HL-60 (cell line): ENCODE data around the gene C4B.
A peak's percentile ranks its signal among the peaks of the same experiment; 100 is the strongest.

Experiments used
- TF ChIP-seq, protein P1 (sequence below): IDR thresholded peaks from 2 replicates; pipeline ENCODE4 v1.6.1; 2012; ENCODE audit warnings: low read depth; ENCODE audit not compliant: insufficient replicate concordance
- TF ChIP-seq, protein P2 (sequence below): IDR thresholded peaks from one replicate; pipeline ENCODE4 v1.5.1; 2011; ENCODE audit warnings: low read length, control low read depth, inconsistent platforms; ENCODE audit not compliant: insufficient read depth

DNA sequence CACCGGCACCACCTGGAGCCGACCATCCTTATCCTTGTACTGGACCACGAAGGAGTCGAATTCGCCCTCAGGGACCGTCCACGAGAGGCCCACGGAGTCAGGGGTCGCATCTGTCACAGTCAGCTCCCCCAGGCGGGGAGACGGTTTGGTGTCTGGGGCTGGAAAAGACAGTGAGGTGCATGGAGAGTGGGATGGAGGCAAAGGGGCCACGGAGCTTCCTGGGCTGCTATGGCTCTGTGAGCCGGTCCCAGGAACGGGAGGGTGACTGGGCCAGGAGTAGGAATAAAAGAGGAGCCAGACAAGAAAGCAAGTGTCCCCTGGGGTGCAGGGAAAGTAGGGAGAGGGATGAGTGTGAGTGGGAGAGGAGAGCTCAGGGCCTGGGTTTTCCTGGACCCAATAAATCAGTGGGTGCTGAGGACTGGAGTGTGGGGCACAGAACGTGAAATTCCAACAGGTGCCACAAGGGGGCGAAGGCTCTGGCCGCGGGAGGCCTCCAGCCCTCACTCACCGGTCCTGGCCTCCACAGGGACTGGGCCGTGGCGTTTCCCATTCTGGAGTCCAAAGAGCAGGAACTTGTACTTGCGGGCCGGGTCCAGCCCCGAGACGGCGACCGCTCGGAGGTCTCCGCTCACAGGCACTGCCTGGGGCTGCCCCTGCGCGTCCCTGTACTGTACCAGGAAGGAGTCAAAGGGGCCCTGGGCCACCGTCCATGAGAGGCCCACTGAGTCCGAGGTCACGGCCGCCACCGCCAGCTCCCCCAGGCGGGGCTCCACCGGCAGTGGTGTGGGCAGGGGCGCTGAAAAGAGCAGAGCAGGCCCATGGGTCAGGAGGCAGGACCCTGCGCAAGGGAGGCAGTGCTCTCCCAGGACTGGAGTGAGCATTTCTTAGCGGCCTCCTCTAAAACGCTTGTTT lies 33.5 kb downstream of the C4B start:
- TF ChIP-seq, protein P1, sequence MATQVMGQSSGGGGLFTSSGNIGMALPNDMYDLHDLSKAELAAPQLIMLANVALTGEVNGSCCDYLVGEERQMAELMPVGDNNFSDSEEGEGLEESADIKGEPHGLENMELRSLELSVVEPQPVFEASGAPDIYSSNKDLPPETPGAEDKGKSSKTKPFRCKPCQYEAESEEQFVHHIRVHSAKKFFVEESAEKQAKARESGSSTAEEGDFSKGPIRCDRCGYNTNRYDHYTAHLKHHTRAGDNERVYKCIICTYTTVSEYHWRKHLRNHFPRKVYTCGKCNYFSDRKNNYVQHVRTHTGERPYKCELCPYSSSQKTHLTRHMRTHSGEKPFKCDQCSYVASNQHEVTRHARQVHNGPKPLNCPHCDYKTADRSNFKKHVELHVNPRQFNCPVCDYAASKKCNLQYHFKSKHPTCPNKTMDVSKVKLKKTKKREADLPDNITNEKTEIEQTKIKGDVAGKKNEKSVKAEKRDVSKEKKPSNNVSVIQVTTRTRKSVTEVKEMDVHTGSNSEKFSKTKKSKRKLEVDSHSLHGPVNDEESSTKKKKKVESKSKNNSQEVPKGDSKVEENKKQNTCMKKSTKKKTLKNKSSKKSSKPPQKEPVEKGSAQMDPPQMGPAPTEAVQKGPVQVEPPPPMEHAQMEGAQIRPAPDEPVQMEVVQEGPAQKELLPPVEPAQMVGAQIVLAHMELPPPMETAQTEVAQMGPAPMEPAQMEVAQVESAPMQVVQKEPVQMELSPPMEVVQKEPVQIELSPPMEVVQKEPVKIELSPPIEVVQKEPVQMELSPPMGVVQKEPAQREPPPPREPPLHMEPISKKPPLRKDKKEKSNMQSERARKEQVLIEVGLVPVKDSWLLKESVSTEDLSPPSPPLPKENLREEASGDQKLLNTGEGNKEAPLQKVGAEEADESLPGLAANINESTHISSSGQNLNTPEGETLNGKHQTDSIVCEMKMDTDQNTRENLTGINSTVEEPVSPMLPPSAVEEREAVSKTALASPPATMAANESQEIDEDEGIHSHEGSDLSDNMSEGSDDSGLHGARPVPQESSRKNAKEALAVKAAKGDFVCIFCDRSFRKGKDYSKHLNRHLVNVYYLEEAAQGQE: no peak
- TF ChIP-seq, protein P2, sequence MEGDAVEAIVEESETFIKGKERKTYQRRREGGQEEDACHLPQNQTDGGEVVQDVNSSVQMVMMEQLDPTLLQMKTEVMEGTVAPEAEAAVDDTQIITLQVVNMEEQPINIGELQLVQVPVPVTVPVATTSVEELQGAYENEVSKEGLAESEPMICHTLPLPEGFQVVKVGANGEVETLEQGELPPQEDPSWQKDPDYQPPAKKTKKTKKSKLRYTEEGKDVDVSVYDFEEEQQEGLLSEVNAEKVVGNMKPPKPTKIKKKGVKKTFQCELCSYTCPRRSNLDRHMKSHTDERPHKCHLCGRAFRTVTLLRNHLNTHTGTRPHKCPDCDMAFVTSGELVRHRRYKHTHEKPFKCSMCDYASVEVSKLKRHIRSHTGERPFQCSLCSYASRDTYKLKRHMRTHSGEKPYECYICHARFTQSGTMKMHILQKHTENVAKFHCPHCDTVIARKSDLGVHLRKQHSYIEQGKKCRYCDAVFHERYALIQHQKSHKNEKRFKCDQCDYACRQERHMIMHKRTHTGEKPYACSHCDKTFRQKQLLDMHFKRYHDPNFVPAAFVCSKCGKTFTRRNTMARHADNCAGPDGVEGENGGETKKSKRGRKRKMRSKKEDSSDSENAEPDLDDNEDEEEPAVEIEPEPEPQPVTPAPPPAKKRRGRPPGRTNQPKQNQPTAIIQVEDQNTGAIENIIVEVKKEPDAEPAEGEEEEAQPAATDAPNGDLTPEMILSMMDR: peak; percentile 76
